ENCODE results near the gene RFX3. TPM values are rescaled to one million over a fixed set of nuclear protein-coding genes. Genes with fewer than 3 reads are reported as not detected.

RFX3 gene
- total RNA-seq, 4 donors from 2014 or later: 4.0 to 8.2 (median 5.6) TPM

DNA sequence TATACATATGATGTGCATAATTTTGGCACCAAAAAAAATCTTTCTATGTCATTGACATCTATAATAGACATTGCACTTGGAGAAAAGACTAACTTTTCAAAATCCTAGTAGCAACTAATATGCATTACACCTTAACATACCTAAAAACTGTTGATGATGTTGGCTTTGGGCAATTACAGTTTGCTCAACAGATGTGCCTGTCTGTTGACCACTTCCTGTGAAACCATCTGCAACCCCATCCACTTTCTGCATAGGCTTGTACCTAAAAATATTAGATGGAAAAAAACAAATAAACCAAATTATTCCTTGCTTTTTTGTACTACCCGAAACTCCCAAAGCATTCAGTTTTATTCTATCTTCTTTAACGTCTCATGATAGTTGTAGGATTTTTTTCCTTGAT lies 248.6 kb downstream of the RFX3 start:
- intact Hi-C loops (cut with DNase I; ENCODE audit: low total_unique reads): no loop called here
- no peak for DNase-seq (ENCODE audit: low spot score in 2 of 2)
- WGBS, 2 donors: 95 to 98% methylated on average over 2 of the region's 2 CpGs
- TF ChIP-seq CTCF (IDR thresholded peaks at IDR 0.05): no peak
- H3K4me3 ChIP-seq (ENCODE audit: low read depth, poor library complexity, severe bottlenecking): no peak overlapping the region

DNA sequence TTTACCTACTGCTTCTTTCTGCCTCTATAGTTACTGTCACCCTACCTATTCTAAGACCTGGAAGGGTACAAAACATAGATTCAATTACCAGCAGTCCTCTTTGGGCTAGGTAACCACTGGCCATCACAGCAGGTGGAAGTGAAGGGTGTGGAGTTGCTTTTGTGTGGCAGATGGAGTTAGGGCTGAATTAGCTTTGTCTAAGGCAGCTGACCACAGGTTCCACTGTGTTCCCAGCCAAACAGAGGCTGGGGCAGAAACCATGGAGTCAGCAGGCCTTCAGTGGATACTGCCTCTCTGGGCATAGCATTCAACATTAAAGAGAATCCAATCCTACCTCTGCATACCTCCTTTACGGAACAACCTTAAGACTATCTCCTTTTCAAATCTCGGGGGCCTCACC lies 254.2 kb downstream of the RFX3 start:
- TF ChIP-seq POLR2A (IDR thresholded peaks at IDR 0.05): no peak
- TF ChIP-seq CTCF (IDR thresholded peaks at IDR 0.05): no peak
- WGBS, 2 donors: 90 to 98% methylated on average over 2 of the region's 2 CpGs
- H3K4me3 ChIP-seq (ENCODE audit: low read depth, poor library complexity, severe bottlenecking): no peak overlapping the region
- DNase-seq (ENCODE audit: low spot score in 2 of 2): no peak
- intact Hi-C loops (cut with DNase I; ENCODE audit: low total_unique reads): no loop called here

GRCh38 chr9:3271157-3271556 lies 254.6 kb downstream of the RFX3 start:
- TF ChIP-seq CTCF (IDR thresholded peaks at IDR 0.05) (no peak), POLR2A (IDR thresholded peaks at IDR 0.05) (no peak)
- intact Hi-C loops (cut with DNase I; ENCODE audit: low total_unique reads): no loop called here
- no peak overlapping the region for H3K4me3 ChIP-seq (ENCODE audit: low read depth, poor library complexity, severe bottlenecking)
- WGBS, 2 donors: 98 to 100% methylated on average over 1 of the region's 1 CpG
- DNase-seq (ENCODE audit: low spot score in 2 of 2): no peak

- no peak for TF ChIP-seq POLR2A (IDR thresholded peaks at IDR 0.05)
- no peak for DNase-seq (ENCODE audit: low spot score in 2 of 2)
- intact Hi-C loops (cut with DNase I; ENCODE audit: low total_unique reads): no loop called here
- no peak overlapping the region for H3K4me3 ChIP-seq (ENCODE audit: low read depth, poor library complexity, severe bottlenecking)
- WGBS, 2 donors: 47 to 67% methylated on average over 1 of the region's 1 CpG
These were observed 257.6 kb downstream of the RFX3 start for GRCh38 chr9:3268223-3268622.

GRCh38 chr9:3263698-3264097 lies 262.1 kb downstream of the RFX3 start:
- no peak overlapping the region for H3K4me3 ChIP-seq (ENCODE audit: low read depth, poor library complexity, severe bottlenecking)
- intact Hi-C loops (cut with DNase I; ENCODE audit: low total_unique reads): no loop called here
- TF ChIP-seq CTCF (IDR thresholded peaks at IDR 0.05): no peak
- no peak for TF ChIP-seq POLR2A (IDR thresholded peaks at IDR 0.05)
- DNase-seq (ENCODE audit: low spot score in 2 of 2): no peak
- WGBS, 2 donors: 93 to 99% methylated on average over 3 of the region's 3 CpGs

DNA sequence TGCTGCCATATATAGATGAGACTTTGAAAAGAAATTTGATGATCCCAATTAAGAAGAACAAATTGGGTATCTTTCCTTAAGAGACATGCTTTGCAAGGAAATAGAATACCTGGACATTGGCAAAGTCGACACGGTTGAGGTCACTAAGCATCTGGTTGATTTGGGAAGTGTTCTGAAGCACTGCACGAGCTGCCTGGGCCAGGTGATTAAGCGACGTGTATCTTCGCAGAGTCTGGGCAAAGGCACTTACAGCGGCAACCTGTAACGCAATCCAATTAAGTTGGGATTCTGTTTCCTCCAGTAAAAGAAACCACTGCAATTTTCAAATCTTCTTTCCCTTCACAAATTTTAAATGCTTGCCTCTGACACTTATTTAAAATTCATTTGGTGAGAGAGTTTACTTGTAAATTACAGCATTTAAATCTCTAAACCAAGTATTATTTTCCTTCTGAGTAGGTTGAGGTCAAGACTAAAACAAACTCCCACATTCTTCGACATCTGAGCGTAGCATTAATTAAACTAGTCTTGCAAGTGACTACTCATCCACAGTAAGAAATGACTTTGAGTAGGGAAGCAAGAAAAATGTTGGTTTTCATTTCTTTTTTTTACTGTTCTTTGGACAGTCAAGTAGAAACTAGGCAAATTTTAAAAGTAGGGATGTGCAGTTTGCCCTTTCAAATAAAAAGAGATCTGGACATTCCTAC lies 262.8 kb downstream of the RFX3 start:
- no peak overlapping the region for H3K4me3 ChIP-seq (ENCODE audit: low read depth, poor library complexity, severe bottlenecking)
- DNase-seq (ENCODE audit: low spot score in 2 of 2): no peak
- TF ChIP-seq POLR2A (IDR thresholded peaks at IDR 0.05) (no peak), CTCF (IDR thresholded peaks at IDR 0.05) (no peak)
- intact Hi-C loops (cut with DNase I; ENCODE audit: low total_unique reads): no loop called here
- WGBS, 2 donors: 92 to 94% methylated on average over 10 of the region's 10 CpGs

Data from lower leg skin (tissue), 4 donors.